Fibroblast of lung (primary cell): Measurements from ENCODE around the gene IL3.

Experiments
- EZH2 ChIP-seq: IDR thresholded peaks from 2 replicates; pipeline ENCODE4 v1.5.1; 2012; ENCODE audit warnings: low read length, control low read depth, mild to moderate bottlenecking; ENCODE audit errors: missing control alignments
- TF ChIP-seq, protein P1 (sequence below), 2 donors: IDR thresholded peaks in 1 of 2; conservative IDR thresholded peaks in 1 of 2; 1 replicate in 1 of 2; 2 replicates in 1 of 2; pipeline ENCODE4 v1.5.1; 2011 to 2012; ENCODE audit warnings: low read length in 2 of 2, control low read depth in 1 of 2, inconsistent platforms in 1 of 2, low read depth in 1 of 2, mild to moderate bottlenecking in 1 of 2

DNA sequence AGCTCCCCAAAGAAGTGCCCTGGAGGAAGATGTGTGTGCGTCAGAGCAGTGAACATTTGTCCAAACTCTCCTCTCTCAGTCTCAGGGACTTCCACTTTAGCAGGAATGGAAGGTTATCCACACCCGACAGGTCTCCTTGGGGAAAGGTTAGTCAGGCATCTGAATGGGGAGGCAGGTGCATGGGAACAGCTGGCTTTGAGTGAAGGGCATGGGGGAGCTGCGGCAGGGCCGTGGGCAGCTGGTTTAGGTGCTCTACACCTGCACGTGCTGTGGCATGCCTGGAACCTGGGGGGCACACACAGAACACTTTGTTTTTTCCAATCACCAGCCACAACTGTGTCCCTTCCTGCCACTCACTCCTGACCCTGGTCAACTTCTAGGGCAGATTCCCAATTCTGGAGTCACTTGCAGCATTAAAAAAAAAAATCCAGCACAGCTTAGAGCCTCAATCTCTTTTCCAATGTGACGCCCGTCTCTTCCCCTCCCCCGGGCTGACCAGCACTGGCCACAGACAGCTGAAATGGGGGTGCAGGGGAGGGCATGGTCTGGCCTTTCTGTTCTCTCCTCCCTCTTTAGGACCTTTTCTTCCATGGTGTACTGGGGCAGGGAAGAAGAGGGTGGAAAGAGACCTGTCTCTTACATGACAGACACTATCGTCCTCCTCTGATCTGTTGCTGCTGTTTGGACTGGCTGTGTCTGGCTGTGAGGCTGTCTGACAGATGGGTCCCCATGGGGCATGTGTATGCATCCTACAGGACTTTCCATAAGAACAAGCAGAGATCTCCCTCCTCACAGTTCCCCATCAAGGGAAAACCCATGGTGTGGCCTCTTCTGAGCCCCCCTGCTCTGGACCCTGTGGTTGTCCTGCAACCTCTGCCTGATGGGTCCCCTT, 9.5 kb upstream of the IL3 start:
- TF ChIP-seq, protein P1, sequence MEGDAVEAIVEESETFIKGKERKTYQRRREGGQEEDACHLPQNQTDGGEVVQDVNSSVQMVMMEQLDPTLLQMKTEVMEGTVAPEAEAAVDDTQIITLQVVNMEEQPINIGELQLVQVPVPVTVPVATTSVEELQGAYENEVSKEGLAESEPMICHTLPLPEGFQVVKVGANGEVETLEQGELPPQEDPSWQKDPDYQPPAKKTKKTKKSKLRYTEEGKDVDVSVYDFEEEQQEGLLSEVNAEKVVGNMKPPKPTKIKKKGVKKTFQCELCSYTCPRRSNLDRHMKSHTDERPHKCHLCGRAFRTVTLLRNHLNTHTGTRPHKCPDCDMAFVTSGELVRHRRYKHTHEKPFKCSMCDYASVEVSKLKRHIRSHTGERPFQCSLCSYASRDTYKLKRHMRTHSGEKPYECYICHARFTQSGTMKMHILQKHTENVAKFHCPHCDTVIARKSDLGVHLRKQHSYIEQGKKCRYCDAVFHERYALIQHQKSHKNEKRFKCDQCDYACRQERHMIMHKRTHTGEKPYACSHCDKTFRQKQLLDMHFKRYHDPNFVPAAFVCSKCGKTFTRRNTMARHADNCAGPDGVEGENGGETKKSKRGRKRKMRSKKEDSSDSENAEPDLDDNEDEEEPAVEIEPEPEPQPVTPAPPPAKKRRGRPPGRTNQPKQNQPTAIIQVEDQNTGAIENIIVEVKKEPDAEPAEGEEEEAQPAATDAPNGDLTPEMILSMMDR (conservative IDR thresholded peaks at IDR 0.05 in 1 of 2, IDR thresholded peaks at IDR 0.05 in 1 of 2; ENCODE audit: low read depth in 1 of 2, low read length in 2 of 2), result no peak
- TF ChIP-seq EZH2, result no peak
